RCC 7860 (cell line): ENCODE measurements around the gene FREM1.

ENCODE experiments used
- DNase-seq: peaks from one replicate; pipeline ENCODE4 v3.0.0-alpha.2; 2015; ENCODE audit warnings: low spot score
- FAIRE-seq: peaks from 2 replicates; lab custom pipeline; 2012; peaks lifted over from hg19 to GRCh38; lab: Jason Lieb, UNC

FREM1 gene

GRCh38 chr9:14911046-14911445 lies 818 bp upstream of the FREM1 start:
- no peak for DNase-seq
- no peak for FAIRE-seq

GRCh38 chr9:14909601-14909960 lies 647 bp downstream of the FREM1 start:
- FAIRE-seq, result no peak
- no peak for DNase-seq

GRCh38 chr9:14909181-14909580 lies 1.0 kb downstream of the FREM1 start:
- no peak for FAIRE-seq
- no peak for DNase-seq

- no peak for FAIRE-seq
- DNase-seq, result no peak
Observed at GRCh38 chr9:14908295-14909180, 1.7 kb downstream of the FREM1 start.

GRCh38 chr9:14907696-14908095 lies 2.5 kb downstream of the FREM1 start:
- no peak for DNase-seq
- FAIRE-seq, result no peak

- FAIRE-seq, result no peak
Observed at GRCh38 chr9:14907360-14907685, 2.9 kb downstream of the FREM1 start.

GRCh38 chr9:14906644-14907359 lies 3.4 kb downstream of the FREM1 start:
- DNase-seq, result no peak
- FAIRE-seq, result no peak

More at GRCh38 chr9:14907360-14907685, 2.9 kb downstream of the FREM1 start:
- no peak for DNase-seq

GRCh38 chr9:14906000-14906399 lies 4.2 kb downstream of the FREM1 start:
- DNase-seq (no peak), FAIRE-seq (no peak)

GRCh38 chr9:14903040-14903439 lies 7.2 kb downstream of the FREM1 start:
- DNase-seq (no peak), FAIRE-seq (no peak)

- DNase-seq, result no peak
- no peak for FAIRE-seq
Observed at GRCh38 chr9:14902561-14902960, 7.7 kb downstream of the FREM1 start.

- DNase-seq (no peak), FAIRE-seq (no peak)
Observed at GRCh38 chr9:14899815-14900193, 10.4 kb downstream of the FREM1 start.

GRCh38 chr9:14899042-14899814 lies 11.0 kb downstream of the FREM1 start:
- FAIRE-seq (no peak), DNase-seq (no peak)

- no peak for FAIRE-seq
Observed at GRCh38 chr9:14895806-14896205, 14.4 kb downstream of the FREM1 start.

GRCh38 chr9:14893280-14893679 lies 16.9 kb downstream of the FREM1 start:
- DNase-seq, result no peak
- no peak for FAIRE-seq

More at GRCh38 chr9:14895806-14896205, 14.4 kb downstream of the FREM1 start:
- no peak for DNase-seq

GRCh38 chr9:14891332-14891731 lies 18.9 kb downstream of the FREM1 start:
- FAIRE-seq (no peak), DNase-seq (no peak)

GRCh38 chr9:14889451-14889850 lies 20.8 kb downstream of the FREM1 start:
- DNase-seq (no peak), FAIRE-seq (no peak)

- FAIRE-seq, result no peak
Observed at GRCh38 chr9:14888875-14889274, 21.4 kb downstream of the FREM1 start.

GRCh38 chr9:14888272-14888671 lies 22.0 kb downstream of the FREM1 start:
- DNase-seq (no peak), FAIRE-seq (no peak)

More at GRCh38 chr9:14888875-14889274, 21.4 kb downstream of the FREM1 start:
- no peak for DNase-seq

- DNase-seq (no peak), FAIRE-seq (no peak)
Observed at GRCh38 chr9:14887149-14887548, 23.1 kb downstream of the FREM1 start.

- no peak for FAIRE-seq
- no peak for DNase-seq
Observed at GRCh38 chr9:14883310-14883944, 26.8 kb downstream of the FREM1 start.

- no peak for DNase-seq
- FAIRE-seq, result no peak
Observed at GRCh38 chr9:14882090-14882489, 28.1 kb downstream of the FREM1 start.
